GM18508 (cell line): Measurements from ENCODE around the gene SCN4A.
"Not testable (repeated sequence)": the region's sequence is repeated elsewhere in the genome, so short reads cannot be mapped to it uniquely, and the experiment has no call there.

ENCODE experiments used
- ATAC-seq: cut with Tn5 transposase; IDR thresholded peaks from one replicate; pipeline ENCODE4 v1.9.1; 2021; ENCODE audit warnings: moderate number of reproducible peaks; ENCODE audit not compliant: insufficient read depth, unreplicated experiment

The SCN4A gene

DNA sequence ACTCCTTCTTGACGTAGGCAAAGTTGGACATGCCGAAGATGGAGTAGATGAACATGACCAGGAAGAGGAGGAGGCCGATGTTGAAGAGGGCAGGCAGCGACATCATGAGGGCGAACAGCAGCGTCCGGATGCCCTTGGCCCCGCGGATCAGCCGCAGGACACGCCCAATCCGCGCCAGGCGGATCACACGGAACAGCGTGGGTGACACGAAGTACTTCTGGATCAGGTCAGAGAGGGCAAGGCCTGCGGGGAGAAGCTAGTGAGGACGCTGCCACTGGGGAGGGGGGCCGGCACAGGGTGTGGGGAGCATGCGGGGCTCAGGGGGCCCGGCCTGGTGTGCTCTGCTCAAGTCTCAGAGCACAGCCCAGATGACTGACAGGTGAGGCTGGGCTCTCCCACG, 31.0 kb downstream of the SCN4A start:
- ATAC-seq = no peak

DNA sequence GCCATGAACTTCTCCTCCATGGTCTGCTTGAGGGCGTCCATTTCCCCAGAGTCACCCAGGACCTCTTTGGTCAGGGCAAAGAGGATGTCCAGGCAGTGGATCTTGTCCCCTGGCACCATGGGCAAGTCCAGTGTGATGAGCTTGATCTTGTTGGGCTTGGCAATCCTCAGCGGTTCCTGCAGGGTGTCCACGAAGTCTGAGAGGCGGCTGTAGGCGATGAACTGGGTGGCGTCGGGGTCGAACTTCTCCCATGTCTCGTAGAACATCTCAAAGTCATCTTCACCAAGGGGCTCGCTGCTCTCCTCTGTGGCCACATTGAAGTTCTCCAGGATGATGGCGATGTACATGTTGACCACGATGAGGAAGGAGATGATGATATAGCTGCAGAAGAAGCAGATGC, 31.6 kb downstream of the SCN4A start:
- ATAC-seq = no peak

DNA sequence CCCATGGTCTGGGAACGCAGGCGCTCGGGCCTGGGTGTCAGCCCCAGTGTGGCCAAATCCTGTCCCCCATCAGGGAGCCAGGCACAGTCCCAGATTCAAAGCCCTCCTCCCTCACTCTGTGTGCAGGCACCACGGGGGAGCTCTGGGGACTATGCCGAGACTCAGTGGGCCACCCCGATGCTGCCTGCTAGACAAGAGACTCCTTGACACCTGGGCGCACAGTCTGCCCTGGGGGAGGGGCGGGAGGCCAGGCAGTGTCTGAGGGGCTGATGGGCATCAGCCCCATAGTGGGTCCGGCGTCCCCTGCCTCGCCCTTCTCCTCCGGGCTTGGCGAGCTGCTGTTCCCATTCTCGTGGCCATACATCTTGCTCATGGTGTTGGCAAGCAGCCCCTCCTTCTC, 32.1 kb downstream of the SCN4A start:
- ATAC-seq = no peak

DNA sequence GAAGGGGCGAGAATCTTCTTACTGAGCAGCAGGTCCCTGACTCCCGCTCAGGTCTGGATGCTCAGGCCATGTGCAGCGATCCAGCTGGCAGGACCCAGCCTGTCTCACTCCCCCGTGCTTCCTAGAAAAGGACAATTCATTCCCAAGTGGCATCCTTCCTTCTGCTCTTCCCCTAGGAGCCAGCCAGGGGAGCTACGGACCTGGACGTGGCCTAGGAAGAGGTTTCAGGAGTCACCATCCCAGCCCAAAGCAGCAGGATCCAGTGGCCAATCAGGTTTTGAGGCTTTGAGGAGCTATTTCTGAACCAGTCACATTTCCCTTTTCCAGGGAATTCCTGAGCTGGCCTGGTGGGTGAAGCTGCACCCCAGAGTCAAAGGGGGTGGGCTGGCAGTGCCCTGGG, 32.8 kb downstream of the SCN4A start:
- ATAC-seq = no peak

DNA sequence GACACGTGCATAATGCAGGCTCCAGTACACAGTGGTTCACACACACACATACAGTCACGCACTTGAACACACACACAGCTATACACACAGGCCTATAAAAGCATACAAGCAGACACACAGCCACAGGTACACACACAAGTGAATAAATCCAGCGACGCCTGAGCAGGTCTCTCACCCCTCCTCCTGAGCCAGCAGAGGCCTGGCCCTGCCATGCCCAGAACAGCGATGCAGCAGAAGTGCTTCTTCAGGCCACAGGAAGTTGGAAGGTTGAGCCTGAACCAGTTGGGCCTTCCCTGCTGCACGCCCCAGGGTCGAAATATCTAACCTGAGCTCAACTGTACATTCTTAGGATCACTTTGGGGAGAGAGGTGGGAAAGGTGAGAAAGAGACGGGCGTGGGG, 33.3 kb downstream of the SCN4A start:
- no peak for ATAC-seq

DNA sequence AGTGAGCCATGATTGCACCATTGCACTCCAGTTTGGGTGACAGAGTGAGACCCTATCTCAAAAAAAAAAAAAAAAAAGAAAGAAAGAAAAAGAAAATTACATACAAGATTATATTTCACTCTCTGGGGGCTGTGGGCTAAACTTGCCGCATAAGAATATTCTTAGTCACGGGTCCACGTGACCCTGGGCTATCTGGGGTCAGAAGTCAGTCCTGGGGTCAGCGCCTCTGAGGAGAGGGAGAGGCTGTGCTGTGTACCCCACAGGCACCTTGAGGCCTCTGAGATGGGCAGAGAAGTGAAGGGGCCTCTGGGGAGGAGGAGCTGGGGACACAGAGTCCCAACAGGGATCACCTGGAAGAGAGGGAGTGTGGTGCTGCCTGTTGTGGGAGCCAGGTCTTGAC, 34.8 kb downstream of the SCN4A start:
- no peak for ATAC-seq

DNA sequence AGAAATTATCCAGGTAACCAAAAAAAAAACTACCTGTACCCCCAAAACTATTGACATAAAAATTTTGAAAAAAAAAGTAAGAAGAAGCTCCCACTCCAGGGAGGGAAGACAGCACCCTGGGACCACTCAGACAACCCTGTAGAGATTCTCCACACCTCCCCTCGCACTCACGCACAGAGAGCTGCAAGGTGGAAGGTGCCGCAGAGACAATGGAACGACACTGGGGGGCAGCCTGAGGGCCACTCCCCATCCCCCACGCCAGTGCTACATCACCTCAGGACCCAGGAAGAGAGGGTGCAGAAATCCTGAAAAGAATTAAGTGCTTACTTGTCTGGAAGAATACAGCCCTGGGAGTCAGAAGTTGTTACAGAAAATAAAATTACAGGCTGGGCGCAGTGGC, 35.4 kb downstream of the SCN4A start:
- ATAC-seq = no peak

DNA sequence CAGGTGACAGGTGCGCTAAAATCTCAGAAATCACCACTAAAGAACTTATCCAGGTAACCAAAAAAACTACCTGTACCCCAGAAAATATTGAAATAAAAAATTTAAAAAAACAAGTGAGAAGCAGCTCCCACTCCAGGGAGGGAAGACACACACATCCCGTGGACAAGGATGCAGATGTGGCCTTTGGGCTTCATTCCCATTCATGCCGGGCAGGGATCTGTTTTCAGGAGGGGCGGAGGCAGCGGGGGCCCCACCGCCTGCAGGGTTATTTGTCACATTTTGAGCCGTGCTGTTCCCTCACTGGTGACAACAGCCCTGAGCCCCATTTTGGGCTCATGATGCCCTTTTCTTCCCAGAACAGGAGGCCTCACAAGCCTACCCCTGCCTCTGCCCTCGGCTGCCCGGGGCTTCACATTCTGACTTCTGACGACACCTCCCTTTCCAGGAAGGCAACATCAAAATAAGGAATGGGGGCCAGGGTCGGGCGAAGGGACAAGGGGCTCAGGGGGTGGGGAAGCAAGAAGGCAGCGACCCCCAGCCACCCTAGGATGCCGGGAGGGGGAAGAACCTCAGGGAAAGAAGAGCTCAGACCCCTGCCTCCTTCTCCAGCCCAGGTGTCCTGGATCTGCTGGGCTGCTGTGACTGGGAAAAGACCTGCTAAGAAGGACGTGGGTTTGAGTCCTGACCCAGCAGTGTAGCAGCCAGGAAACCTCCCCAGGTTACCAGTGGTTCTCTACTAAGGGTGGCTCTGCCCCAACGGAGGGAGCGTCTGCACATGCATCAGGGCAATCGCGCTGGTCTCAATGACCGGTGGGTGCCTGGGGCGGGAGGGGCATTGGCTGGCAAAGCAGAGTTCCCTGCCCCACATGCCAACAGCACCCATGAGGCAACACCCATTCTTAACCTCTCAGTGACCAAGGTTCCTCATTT, 38.3 kb downstream of the SCN4A start:
- no peak for ATAC-seq

DNA sequence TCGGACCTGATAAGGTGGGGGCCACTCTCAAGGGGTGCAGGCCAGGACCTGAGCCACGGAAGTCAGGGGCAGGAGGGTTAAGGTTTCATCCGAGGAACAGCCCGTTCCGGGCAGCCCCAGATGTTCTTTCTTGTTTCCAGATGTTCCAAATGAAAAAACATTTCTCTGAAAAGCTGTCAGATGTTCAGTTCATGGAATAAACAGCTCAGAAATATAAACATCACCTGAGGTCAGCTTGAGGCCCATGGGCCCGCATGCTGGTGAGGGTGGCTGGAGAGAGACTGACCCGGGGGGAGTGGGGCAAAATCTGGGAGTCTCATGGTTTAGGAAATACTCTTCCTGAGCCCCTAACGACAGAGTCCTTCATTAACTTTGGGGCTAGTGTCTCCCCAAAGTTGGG, 39.1 kb downstream of the SCN4A start:
- no peak for ATAC-seq

DNA sequence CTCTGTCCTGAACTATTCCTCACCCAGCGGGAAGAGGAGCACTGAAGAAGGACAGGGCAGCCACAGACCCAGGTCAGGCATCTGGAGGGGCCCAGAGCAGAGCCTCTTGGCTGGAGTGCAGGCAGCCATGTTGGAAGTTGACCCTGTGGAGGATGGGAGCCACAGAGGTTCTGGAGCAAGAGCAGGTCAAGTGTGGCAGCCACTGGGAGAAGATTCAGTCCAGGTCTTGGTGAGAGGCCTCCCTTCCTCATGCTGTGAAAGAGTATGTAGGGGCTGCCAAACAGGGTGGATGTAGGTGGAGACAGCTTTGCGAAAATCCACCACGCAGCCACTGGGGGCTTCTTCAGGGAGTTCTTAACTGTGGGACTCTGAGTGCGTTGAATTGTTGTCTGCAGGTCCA, 40.0 kb downstream of the SCN4A start:
- ATAC-seq = no peak

DNA sequence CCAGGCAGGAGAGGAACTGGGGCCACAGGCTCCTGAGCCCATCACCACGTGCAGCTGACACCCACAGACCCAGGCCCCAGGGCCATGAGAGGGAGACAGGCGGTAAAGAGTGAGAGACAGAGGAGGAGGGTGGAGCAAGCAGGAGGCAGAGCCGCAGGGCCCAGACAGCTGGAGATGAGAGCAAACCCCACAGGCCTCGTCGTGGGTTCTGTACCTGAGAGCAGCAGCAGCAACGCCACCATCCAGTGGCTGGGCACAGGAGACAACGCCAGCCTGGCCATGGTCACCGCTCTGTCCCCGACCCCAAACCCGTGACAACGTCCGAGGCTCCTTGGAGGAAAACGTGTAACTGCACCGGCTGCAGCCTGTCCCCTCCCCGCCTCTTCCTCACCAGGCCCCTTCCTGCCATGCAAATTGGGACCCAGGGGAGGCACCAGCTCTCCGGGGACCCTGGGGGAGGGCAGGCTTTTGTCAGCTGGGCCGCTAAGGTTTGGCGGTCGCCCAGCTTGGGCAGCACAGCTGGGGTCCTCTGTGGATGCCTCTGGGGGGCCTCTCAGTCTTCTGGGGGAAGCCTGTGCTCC, 40.6 kb downstream of the SCN4A start, which contains the start of gene CD79B:
Gene CD79B, minus strand, starts transcription at position 351 of the 581 bp plus-strand sequence. Its CDS starts 70 bp downstream, at position 281.
- no peak for ATAC-seq

DNA sequence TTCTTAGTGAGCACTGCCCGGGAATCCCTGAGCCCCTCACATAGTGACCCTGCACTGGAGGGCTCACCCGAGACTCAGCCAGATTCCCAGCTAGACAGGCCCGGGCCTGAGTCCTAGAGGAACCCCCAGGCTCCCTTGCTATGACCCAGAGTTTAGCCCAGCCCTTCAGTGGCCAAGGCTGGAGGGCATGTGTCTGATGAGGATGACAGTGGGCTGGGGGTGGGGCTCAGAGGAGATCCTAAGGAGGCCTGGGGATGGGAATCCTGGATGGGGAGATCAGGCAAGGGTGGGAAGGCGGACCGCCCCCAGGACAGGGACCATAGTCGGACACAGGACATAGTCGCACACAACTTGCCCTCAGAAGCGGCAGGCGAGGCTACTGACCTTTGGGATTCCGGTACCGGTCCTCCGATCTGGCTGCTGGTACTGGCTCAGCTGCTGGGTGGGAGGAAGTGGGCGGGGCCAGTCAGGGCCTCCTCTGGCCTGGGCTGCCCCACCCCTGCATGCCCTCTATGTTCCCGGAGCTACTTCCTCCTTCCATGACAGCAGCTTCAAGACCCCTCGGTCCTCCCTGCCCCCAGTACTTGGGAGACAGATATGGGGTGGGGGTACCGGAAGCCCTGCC, 41.7 kb downstream of the SCN4A start:
- ATAC-seq = no peak

DNA sequence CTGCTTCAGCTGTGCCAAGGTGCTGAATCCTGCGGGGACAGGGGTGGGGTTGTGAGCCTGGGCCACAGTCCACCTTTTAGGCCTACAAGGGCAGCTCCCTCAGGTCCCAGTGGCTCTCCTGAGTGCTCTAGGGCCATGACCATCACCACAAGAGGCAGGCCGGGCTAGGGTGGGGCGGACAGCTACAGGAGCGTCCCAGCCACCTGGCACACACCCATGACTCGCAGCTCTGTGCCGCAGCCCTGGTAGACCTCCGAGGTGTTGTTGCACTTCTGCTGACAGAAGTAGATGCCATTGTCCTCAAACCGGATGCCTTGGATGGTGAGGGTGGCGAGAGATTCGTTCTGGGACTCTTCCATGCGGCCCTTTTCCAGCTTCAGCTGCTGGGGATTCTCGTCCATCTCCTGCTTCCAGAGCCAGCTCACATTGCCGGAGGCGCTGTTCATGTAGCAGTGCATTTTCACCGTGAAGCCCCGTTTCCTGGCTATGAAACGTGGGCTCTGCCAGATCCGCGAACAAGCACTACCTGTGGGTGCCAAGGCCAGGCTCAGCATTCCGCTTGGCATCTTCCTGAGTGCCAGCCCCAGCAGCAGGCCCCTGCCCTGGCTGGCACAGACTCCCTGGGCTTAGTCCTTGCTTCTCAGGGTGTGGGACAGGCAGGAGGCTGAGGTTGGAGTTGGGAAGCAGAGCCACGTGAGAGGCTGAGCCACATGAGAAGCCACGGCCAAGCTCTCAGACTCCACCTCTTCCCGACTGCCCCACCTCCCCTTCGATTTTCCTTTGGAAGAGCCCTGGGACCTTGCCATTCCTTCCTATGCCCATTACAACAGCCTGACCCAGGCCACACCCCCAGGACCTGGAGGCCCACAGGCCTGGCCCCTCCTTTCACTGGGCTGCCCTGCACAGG, 42.6 kb downstream of the SCN4A start:
- no peak for ATAC-seq

DNA sequence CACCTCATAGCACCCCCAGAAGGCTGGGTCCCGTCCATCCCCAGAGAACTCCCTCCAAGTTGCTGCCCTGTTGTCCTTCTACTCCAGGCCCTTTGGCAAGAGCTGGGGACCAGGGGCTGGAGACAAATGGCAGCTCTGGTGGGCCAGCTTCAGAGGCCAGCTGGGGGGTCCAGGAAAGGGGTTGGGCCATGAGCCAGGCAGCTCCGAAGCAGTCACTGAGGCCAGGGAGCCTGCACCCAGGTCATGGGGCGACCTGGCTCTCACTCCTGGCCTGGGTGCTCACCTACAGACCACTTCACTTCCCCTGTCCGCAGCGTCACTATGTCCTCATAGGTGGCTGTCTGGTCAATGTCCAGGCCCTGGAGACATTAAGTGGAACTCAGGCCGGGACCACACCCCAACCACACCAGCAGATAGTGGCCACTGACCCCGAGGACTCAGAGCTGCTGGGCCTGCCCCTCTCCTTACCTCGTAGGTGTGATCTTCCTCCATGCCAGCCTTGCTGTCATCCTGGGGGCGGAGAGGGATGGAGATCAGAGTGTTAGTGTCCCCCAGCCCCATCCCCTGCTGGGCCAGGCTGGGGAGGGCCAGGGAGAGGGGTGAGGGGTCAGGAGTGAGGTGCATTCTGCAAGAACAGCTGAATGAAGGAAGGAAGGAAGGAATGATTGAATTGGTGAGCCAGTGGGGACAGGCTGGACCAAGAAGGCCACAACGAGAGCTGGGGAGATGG, 43.6 kb downstream of the SCN4A start:
- no peak for ATAC-seq

DNA sequence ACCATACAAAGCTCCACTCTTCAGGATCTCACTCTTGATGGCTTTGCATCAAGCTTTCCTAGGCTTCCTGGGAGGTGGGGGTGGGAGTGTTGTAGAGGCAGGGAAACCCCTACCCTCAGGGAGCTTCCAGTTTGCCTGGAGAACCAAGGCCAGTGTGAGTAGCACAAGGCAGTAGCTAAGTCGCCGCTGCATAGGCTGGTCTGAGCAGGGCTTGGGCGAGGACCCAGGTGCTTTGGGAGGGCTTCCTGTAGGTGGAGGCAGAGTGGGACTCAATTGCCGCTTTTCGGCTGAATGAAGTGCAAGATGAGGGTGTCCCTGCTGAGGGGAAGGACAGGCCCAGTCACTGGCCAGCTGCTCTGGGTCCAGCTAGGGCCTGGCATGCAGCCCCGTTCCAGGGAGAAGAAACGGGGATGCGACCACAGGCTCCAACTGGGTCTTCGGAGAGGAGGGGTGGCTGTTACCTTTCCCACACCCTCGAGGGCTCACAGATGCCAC, 44.5 kb downstream of the SCN4A start:
- ATAC-seq = no peak

DNA sequence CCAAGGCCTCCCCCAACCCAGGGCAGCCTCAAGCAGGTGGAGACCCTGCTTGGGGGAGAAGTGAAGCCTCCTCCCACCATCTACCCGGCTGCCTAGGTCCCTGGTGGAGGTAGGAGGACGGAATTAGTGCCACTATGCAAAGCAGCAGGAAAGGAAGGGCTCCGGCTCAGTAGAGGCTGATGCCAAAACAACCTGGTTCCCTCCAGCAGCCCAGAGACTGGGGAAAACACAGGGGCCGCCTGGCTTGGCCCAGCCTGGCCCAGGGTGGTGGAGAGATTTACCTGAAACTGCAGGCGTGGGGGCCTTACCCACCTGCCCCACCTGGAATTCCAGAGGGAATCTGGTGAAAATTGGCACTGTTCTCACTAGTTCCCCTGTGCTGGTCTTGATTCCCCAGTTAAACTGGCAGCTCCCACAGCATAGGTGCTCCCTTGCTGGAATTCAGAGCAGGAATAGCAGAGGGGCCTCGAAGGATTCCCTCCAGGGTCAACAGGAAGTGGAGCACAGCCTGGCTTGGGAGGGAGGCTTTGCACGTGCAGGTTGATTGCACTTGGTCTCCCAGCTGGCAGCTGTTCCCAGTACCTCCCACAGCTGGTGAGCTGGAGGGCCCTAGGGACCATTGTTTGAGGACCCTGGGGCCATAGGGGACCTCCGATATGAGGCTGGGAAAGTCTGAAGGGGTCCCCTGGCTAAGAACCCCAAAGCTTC, 45.1 kb downstream of the SCN4A start:
- no peak for ATAC-seq

DNA sequence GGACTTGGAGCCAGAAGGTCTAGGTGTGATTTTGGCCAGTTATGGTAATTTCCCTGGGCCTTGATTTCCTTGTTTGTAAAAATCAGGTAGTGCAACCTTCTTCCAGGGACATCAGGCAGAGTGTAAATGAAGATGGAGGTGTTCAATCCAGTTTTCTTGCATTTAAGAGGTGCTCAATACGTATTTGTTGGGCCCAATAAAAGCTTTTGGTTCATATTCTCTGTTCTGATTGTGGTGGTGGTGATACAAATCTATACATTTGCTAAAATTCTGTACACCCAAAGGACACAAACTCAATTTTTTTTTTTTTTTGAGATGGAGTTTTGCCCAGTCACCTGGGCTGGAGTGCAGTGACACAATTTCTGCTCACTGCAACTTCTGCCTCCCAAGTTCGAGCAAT, 46.6 kb downstream of the SCN4A start:
- no peak for ATAC-seq

DNA sequence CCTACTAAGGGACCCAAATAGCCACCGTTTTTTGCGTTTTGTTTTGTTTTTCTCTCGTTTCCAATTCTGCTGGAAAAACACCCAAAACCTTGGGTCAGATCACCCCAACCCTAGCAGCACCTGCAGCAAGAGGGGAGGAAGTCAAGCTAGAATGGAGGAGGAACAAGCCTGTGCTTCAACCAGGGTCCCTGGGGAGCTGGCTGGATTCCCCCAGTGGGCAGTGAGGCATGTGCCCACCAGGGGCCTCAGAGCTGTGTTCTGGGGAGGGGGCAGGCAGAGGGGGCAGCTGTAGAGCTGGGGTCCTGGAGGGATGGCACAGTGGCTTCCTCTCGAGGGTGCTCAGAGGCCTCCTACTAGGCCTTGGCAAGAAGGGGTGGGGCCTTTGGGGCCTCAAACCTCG, 47.1 kb downstream of the SCN4A start:
- ATAC-seq = no peak

DNA sequence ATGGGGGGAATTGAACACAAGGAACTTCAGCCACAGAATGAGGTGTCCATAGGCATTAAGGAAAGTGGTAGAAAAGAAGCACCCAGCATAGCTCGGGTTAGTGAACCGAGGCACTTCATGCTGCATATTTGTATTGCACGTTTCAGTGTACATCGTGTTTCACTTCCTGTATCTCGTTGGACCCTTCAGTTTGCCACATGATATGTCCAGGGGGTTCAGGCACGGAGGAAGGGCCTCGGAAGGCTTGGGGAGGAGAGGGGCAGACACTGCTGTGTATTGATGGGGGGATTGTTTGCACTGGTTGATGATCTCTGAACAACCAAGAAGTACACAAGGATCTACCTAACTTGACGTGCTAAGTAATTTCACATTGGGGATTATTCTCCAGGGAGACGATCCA, 50.3 kb downstream of the SCN4A start:
- ATAC-seq = not testable (repeated sequence)
